NB4 (cell line): Measurements from ENCODE around the gene WIZ.

Experiments
- CTCF ChIP-seq: IDR thresholded peaks from one replicate; pipeline ENCODE4 v1.5.1; 2012; ENCODE audit warnings: low read depth, low read length
- POLR2A ChIP-seq: IDR thresholded peaks from 2 replicates; pipeline ENCODE4 v1.6.1; 2011; ENCODE audit warnings: mild to moderate bottlenecking; ENCODE audit not compliant: insufficient read length; ENCODE audit errors: extremely low read depth

- no peak for TF ChIP-seq CTCF
- TF ChIP-seq POLR2A, result no peak
Observed at GRCh38 chr19:15372891-15373301, 76.9 kb downstream of the WIZ start.
